CD14-positive monocyte (primary cell): ENCODE measurements around the gene CYP1A1. TPM values are rescaled to one million over a fixed set of nuclear protein-coding genes. Genes with fewer than 3 reads are reported as not detected.

Experiments
- DNase-seq, 3 donors: peaks; one replicate each; pipeline ENCODE4 v3.0.0-alpha.2; 2011 to 2022
- H2AFZ ChIP-seq: 2 replicates; pipeline ENCODE4 v1.6.0; 2012; ENCODE audit warnings: mild to moderate bottlenecking, low read depth, low read length, inconsistent platforms; ENCODE audit not compliant: insufficient read depth, poor library complexity, severe bottlenecking
- H3K27ac ChIP-seq, 2 donors: 1 replicate in 1 of 2; 2 replicates in 1 of 2; pipeline ENCODE4 v1.5.1; 2012 to 2013; ENCODE audit warnings: low read length in 2 of 2, control low read depth in 1 of 2, inconsistent platforms in 1 of 2, low read depth in 1 of 2, mild to moderate bottlenecking in 1 of 2
- H3K27me3 ChIP-seq, 2 donors: one replicate each; pipeline versions ENCODE4 v1.6.0 to v1.6.1; 2011 to 2013; ENCODE audit warnings: low read length in 2 of 2; ENCODE audit not compliant: control insufficient read depth in 2 of 2, insufficient read depth in 2 of 2
- H3K36me3 ChIP-seq, 2 donors: replicated peaks in 1 of 2; 1 replicate in 1 of 2; 2 replicates in 1 of 2; pipeline versions ENCODE4 v1.5.1 to v1.6.1; 2012 to 2013; ENCODE audit warnings: low read length in 2 of 2, control low read depth in 1 of 2, inconsistent platforms in 1 of 2, mild to moderate bottlenecking in 1 of 2; ENCODE audit not compliant: insufficient read depth in 2 of 2, control insufficient read depth in 1 of 2
- H3K4me1 ChIP-seq, 2 donors: 1 replicate in 1 of 2; 2 replicates in 1 of 2; pipeline versions ENCODE4 v1.5.1 to v1.6.1; 2012 to 2013; ENCODE audit warnings: low read length in 2 of 2, control low read depth in 1 of 2, inconsistent platforms in 1 of 2, mild to moderate bottlenecking in 1 of 2, moderate library complexity in 1 of 2; ENCODE audit not compliant: insufficient read depth in 2 of 2, control insufficient read depth in 1 of 2
- H3K4me2 ChIP-seq: replicated peaks from 2 replicates; pipeline ENCODE3; 2012; ENCODE audit warnings: low read length, moderate library complexity, mild to moderate bottlenecking; ENCODE audit not compliant: poor library complexity, severe bottlenecking; ENCODE audit errors: extremely low read depth
- H3K4me3 ChIP-seq, 3 experiments: fragments of 200-600 bp in 1 of 3; sonication (generic) in 1 of 3; replicated peaks in 1 of 3; 1 replicate in 2 of 3; 2 replicates in 1 of 3; pipeline ENCODE4 v1.5.1; 2011 to 2013; ENCODE audit warnings: low read length in 3 of 3, mild to moderate bottlenecking in 3 of 3, control low read depth in 2 of 3, low read depth in 2 of 3, inconsistent platforms in 1 of 3, moderate library complexity in 1 of 3
- H3K79me2 ChIP-seq: 2 replicates; pipeline ENCODE4 v1.6.0; 2012; ENCODE audit warnings: mild to moderate bottlenecking, control low read depth, inconsistent platforms, low read length, moderate library complexity; ENCODE audit not compliant: insufficient read depth
- H3K9ac ChIP-seq: 2 replicates; pipeline ENCODE4 v1.6.0; 2017; ENCODE audit warnings: low read length, mild to moderate bottlenecking; ENCODE audit not compliant: insufficient read depth, poor library complexity, severe bottlenecking
- H3K9me3 ChIP-seq, 2 donors: replicated peaks in 1 of 2; 1 replicate in 1 of 2; 2 replicates in 1 of 2; pipeline versions ENCODE4 v1.5.1 to v1.6.1; 2012 to 2013; ENCODE audit warnings: low read length in 2 of 2, control low read depth in 1 of 2; ENCODE audit not compliant: control insufficient read depth in 1 of 2, insufficient read depth in 1 of 2
- H4K20me1 ChIP-seq: 2 replicates; pipeline ENCODE4 v1.6.0; 2012; ENCODE audit warnings: mild to moderate bottlenecking, low read length, control low read depth, moderate library complexity; ENCODE audit not compliant: insufficient read depth
- H3K27ac Mint-ChIP-seq, 7 donors: one replicate each; pipeline ENCODE4 v1.8.0; 2020; ENCODE audit warnings: mild to moderate bottlenecking in 7 of 7, mixed read lengths in 7 of 7, moderate library complexity in 6 of 7, inconsistent platforms in 2 of 7
- H3K27me3 Mint-ChIP-seq, 3 donors: one replicate each; pipeline ENCODE4 v1.8.0; 2021 to 2022; ENCODE audit warnings: low read depth in 3 of 3, mild to moderate bottlenecking in 3 of 3, mixed read lengths in 3 of 3, moderate library complexity in 3 of 3, inconsistent platforms in 1 of 3
- H3K36me3 Mint-ChIP-seq, 2 donors: one replicate each; pipeline ENCODE4 v1.8.0; 2020; ENCODE audit warnings: mixed read lengths in 2 of 2, inconsistent platforms in 1 of 2, mild to moderate bottlenecking in 1 of 2
- H3K4me1 Mint-ChIP-seq: one replicate; pipeline ENCODE4 v1.8.0; 2020; ENCODE audit warnings: mild to moderate bottlenecking, mixed read lengths
- H3K4me3 Mint-ChIP-seq, 2 donors: one replicate each; pipeline ENCODE4 v1.8.0; 2020; ENCODE audit warnings: mild to moderate bottlenecking in 2 of 2, mixed read lengths in 2 of 2, moderate library complexity in 1 of 2
- H3K9me3 Mint-ChIP-seq, 7 donors: one replicate each; pipeline ENCODE4 v1.8.0; 2020 to 2022; ENCODE audit warnings: mixed read lengths in 7 of 7, mild to moderate bottlenecking in 6 of 7, moderate library complexity in 6 of 7, inconsistent platforms in 2 of 7
- CTCF ChIP-seq: fragments of 200-600 bp; IDR thresholded peaks from one replicate; pipeline ENCODE4 v1.8.0; 2022; ENCODE audit warnings: antibody characterized with exemption, mild to moderate bottlenecking
- WGBS: methylation state at CpG from one replicate; pipeline ENCODE4 v1.1.5; 2013; ENCODE audit warnings: missing lambda C conversion rate; ENCODE audit not compliant: insufficient coverage; 5-methylcytosine and 5-hydroxymethylcytosine counted together
- intact Hi-C, 2 donors: fragments of 100-400 bp; cut with micrococcal nuclease; formaldehyde crosslinking; loops; one replicate each; pipeline versions ENCODE4 v1.15.0 to v1.15.1; 2023
- polyA plus RNA-seq, 3 donors: library from polyadenylated mRNA; depleted of rRNA in 1 of 3; unstranded in 2 of 3; stranded (reverse) in 1 of 3; fragments of 300-500 nt in 2 of 3; fragments of >200 nt in 1 of 3; fragmentation: Illumina TruSeq in 2 of 3; gene quantifications; 1 replicate in 2 of 3; 2 replicates in 1 of 3; pipeline ENCODE4 v1.2.3, GENCODE V29; 2012 to 2021

The CYP1A1 gene
- polyA plus RNA-seq, 3 donors: 0.16 TPM; not detected in 2

GRCh38 chr15:74763416-74763815 lies 38.1 kb upstream of the CYP1A1 start:
- Mint-ChIP-seq H3K9me3 (no peaks in the 10 kb centered on the region), H3K27me3 (peaks cover 6 to 16% (median 8%) of the 10 kb centered on the region in 3 donors), H3K27ac (no peak overlapping the region), H3K4me3 (no peak overlapping the region), H3K36me3 (no peaks in the 10 kb centered on the region), H3K4me1 (no peaks in the 10 kb centered on the region)
- intact Hi-C loops: loop anchor here in 1 of 2 donors (10.0 kb wide), 1 partner anchor 389 kb away; no protein-coding TSS in a partner anchor
- Histone ChIP-seq H3K4me1 (no peaks in the 10 kb centered on the region), H3K79me2 (no peaks in the 10 kb centered on the region), H4K20me1 (no peaks in the 10 kb centered on the region), H3K9ac (peak overlapping the region; percentile 8), H2AFZ (no peak overlapping the region), H3K36me3 (no peaks in the 10 kb centered on the region), H3K9me3 (no peaks in the 10 kb centered on the region), H3K4me2 (no peak overlapping the region), H3K27me3 (no peaks in the 10 kb centered on the region), H3K4me3 (no peak overlapping the region), H3K27ac (no peak overlapping the region)
- DNase-seq: no peak
- WGBS: 95% methylated on average over 15 of the region's 15 CpGs
- TF ChIP-seq CTCF: no peak

DNA sequence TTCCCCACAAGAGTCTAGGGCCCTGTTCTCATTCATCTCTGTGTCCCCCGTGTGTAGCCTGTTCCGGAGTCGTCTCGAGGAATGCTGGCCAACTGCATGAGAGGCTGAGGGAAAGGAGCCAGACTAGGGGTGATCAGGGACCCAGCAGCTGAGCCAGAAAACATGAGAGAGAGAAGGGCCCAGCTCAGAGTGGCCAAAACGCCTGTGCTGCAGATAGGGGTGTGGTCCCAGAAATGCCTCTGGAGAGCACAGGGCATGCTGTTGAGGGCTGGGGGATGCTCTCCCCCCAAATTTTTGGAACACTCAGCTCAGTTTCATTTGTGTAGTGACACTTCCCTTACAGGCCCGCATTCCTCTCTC lies 37.4 kb upstream of the CYP1A1 start:
- H3K36me3 Mint-ChIP-seq: no peaks in the 10 kb centered on the region
- no peak for TF ChIP-seq CTCF
- Histone ChIP-seq H3K9ac (no peak overlapping the region), H2AFZ (no peak overlapping the region), H3K79me2 (no peaks in the 10 kb centered on the region), H3K4me1 (no peaks in the 10 kb centered on the region), H4K20me1 (no peaks in the 10 kb centered on the region), H3K4me2 (no peak overlapping the region), H3K36me3 (no peaks in the 10 kb centered on the region), H3K9me3 (no peaks in the 10 kb centered on the region), H3K27ac (no peak overlapping the region), H3K4me3 (no peak overlapping the region), H3K27me3 (no peaks in the 10 kb centered on the region)
- H3K9me3 Mint-ChIP-seq: no peaks in the 10 kb centered on the region
- peak overlapping the region in 1 of 7 donors; percentile 59 for H3K27ac Mint-ChIP-seq
- no peak overlapping the region for H3K4me3 Mint-ChIP-seq
- intact Hi-C loops: loop anchor here in 1 of 2 donors (10.0 kb wide), 1 partner anchor 388 kb away; no protein-coding TSS in a partner anchor
- H3K4me1 Mint-ChIP-seq: no peaks in the 10 kb centered on the region
- WGBS: 20% methylated on average over 5 of the region's 6 CpGs
- no peak for DNase-seq
- H3K27me3 Mint-ChIP-seq: peaks cover 6 to 16% (median 8%) of the 10 kb centered on the region in 3 donors
